HuH-7 (cell line): ENCODE data around the gene CLDN10.

ENCODE experiments used
- DNase-seq: peaks from one replicate; pipeline ENCODE4 v3.0.0; 2011; ENCODE audit warnings: low spot score

Gene CLDN10

GRCh38 chr13:95603887-95604555 is 51.5 kb downstream of the CLDN10 start:
- peak; percentile 23 for DNase-seq

GRCh38 chr13:95604556-95604915 is 52.0 kb downstream of the CLDN10 start:
- DNase-seq = no peak

- no peak for DNase-seq
These were observed 53.1 kb downstream of the CLDN10 start for GRCh38 chr13:95605448-95606125.

GRCh38 chr13:95607366-95607765 is 54.8 kb downstream of the CLDN10 start:
- DNase-seq = no peak

GRCh38 chr13:95608640-95609323 is 56.3 kb downstream of the CLDN10 start:
- no peak for DNase-seq

GRCh38 chr13:95614641-95615245 is 62.2 kb downstream of the CLDN10 start:
- no peak for DNase-seq

GRCh38 chr13:95615539-95615938 is 63.0 kb downstream of the CLDN10 start:
- DNase-seq = no peak

- DNase-seq = no peak
These were observed 67.7 kb downstream of the CLDN10 start for GRCh38 chr13:95620030-95620824.

GRCh38 chr13:95620825-95621498 is 68.4 kb downstream of the CLDN10 start:
- DNase-seq = no peak

GRCh38 chr13:95623141-95623540 is 70.6 kb downstream of the CLDN10 start:
- DNase-seq = no peak

- DNase-seq = no peak
These were observed 71.5 kb downstream of the CLDN10 start for GRCh38 chr13:95624020-95624419.

GRCh38 chr13:95626768-95627167 is 74.2 kb downstream of the CLDN10 start:
- no peak for DNase-seq

- DNase-seq = no peak
These were observed 75.1 kb downstream of the CLDN10 start for GRCh38 chr13:95627590-95627989.

- DNase-seq = no peak
These were observed 76.0 kb downstream of the CLDN10 start for GRCh38 chr13:95628488-95628887.

GRCh38 chr13:95629071-95629470 is 76.6 kb downstream of the CLDN10 start:
- DNase-seq = no peak
